Measurements from ENCODE around the gene MAN2C1. TPM values are rescaled to one million over a fixed set of nuclear protein-coding genes. Genes with fewer than 3 reads are reported as not detected.

The MAN2C1 gene
- total and polyA plus RNA-seq, 7 donors = 54.0 to 124 (median 86.5) TPM

DNA sequence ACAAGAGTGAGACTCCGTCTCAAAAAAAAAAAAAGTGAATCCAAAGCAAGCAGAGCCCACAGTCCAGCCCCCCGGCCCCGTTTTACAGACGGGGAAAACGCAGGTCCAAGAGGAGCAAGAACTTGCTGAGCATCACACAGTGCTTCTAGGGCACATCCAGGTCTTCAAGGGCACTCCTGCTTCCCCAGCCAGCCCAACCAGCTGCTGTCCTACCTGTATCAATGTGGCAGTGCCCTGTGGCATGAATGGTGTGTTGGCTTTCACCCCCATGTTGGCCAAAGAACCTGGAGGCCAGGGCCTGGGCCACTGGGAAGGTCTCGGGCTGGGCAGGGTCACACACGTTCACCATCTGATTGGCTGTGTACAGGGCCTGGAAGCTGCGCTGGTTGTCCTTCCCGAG is 4.6 kb downstream of the MAN2C1 start:
- Histone ChIP-seq H3K27me3 (ENCODE audit: insufficient read depth in 3 of 3, low read length in 2 of 3) (no peaks in the 10 kb centered on the region), H3K27ac (no peak overlapping the region), H3K36me3 (ENCODE audit: insufficient read depth in 1 of 2, low read depth in 1 of 2) (peaks cover 3 to 86% of the 10 kb centered on the region in 2 donors), H3K4me1 (peaks cover 7% of the 10 kb centered on the region), H3K4me3 (no peak overlapping the region), H3K9me3 (no peaks in the 10 kb centered on the region)
- TF ChIP-seq, protein P1, sequence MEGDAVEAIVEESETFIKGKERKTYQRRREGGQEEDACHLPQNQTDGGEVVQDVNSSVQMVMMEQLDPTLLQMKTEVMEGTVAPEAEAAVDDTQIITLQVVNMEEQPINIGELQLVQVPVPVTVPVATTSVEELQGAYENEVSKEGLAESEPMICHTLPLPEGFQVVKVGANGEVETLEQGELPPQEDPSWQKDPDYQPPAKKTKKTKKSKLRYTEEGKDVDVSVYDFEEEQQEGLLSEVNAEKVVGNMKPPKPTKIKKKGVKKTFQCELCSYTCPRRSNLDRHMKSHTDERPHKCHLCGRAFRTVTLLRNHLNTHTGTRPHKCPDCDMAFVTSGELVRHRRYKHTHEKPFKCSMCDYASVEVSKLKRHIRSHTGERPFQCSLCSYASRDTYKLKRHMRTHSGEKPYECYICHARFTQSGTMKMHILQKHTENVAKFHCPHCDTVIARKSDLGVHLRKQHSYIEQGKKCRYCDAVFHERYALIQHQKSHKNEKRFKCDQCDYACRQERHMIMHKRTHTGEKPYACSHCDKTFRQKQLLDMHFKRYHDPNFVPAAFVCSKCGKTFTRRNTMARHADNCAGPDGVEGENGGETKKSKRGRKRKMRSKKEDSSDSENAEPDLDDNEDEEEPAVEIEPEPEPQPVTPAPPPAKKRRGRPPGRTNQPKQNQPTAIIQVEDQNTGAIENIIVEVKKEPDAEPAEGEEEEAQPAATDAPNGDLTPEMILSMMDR (IDR thresholded peaks at IDR 0.05) = no peak
- ATAC-seq (no peak), DNase-seq (no peak)
- WGBS, 3 donors = 82 to 93% (median 84%) methylated on average over 9 of the region's 9 CpGs
- intact Hi-C loops (cut with DNase I) = loop anchor here in 1 of 2 donors (10.0 kb wide), 1 partner anchor 261 kb away; the partner anchor contains the start of gene SNUPN

DNA sequence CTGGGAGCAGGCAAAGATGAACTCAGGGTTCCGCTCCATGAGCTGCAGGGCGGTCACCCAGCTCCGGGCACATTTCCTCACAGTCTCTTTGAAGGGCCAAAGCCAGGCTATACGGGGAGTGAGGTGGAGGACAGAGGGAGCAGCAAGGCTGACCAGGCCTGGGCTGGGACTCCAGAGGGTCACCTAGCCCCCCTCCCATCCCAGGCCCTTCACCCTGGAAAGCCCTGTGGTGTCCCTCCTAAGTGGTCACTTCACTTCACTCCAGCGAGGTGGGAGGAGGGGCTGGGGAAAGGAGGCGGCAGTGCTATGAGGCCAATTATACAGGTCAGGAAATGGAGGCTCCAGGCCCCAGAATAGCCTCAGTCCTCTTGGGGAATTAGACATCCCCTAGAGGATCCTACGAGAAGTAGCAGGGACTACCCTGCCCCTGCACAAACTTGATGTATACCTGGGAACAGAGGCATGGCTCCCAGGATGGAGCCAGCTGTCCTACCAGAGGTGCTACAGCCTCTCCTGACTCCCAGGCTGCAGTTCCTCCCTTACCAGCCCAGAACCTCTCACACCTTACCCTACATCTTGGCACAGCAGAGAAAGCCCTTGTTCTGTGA is 5.7 kb downstream of the MAN2C1 start:
- DNase-seq = no peak
- no peaks in the 10 kb centered on the region for H3K27me3 ChIP-seq (ENCODE audit: insufficient read depth in 3 of 3, low read length in 2 of 3)
- no peak for ATAC-seq
- H3K9me3 ChIP-seq = no peaks in the 10 kb centered on the region
- H3K36me3 ChIP-seq (ENCODE audit: insufficient read depth in 1 of 2, low read depth in 1 of 2) = peaks cover 3 to 97% of the 10 kb centered on the region in 2 donors
- WGBS, 3 donors = 75 to 82% (median 78%) methylated on average over 5 to 7 of the region's 7 CpGs
- intact Hi-C loops (cut with DNase I) = loop anchor here in 1 of 2 donors (10.0 kb wide), 1 partner anchor 262 kb away; the partner anchor contains the start of gene SNUPN
- TF ChIP-seq, protein P1 (IDR thresholded peaks at IDR 0.05) = no peak
- no peak overlapping the region for H3K27ac ChIP-seq
- H3K4me1 ChIP-seq = peaks cover 7% of the 10 kb centered on the region
- H3K4me3 ChIP-seq = no peak overlapping the region

DNA sequence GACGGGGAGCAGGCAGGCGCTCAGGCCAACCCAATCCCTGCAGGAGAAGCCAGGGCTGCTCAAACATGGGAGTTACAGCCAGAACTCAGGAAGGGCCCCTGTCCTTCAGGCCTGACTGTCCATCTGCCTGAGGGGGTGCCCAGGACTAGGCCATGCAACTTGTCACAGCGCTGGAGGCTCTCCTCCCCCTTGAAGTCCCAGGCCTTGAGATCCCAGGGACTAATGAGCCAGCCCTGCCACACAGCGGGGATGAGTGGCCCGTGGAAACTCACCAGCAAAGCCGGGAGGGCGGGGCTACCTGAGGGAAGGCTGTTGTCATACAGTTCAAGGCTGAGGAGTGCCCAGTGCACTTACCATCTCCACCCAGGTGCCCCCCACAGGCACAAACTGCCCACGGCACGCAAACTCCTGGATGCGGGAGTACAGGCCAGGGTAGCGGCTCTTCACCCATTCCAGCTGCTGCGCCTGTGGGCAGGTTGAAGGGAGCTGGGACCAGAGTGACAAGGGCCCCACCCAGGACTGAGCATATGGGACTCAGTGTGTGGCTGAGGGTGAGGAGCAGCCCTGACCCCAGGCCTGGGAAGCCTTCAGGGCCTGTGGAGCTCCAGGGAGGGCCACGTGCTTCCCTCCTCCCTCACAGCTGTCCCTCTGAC is 6.3 kb downstream of the MAN2C1 start:
- H3K4me1 ChIP-seq = peaks cover under 1% of the 10 kb centered on the region
- no peaks in the 10 kb centered on the region for H3K27me3 ChIP-seq (ENCODE audit: insufficient read depth in 3 of 3, low read length in 2 of 3)
- DNase-seq = no peak
- H3K4me3 ChIP-seq = no peak overlapping the region
- no peak overlapping the region for H3K27ac ChIP-seq
- ATAC-seq = no peak
- no peaks in the 10 kb centered on the region for H3K9me3 ChIP-seq
- WGBS, 3 donors = 80 to 92% (median 87%) methylated on average over 13 of the region's 13 CpGs
- intact Hi-C loops (cut with DNase I) = loop anchor here in 1 of 2 donors (10.0 kb wide), 1 partner anchor 263 kb away; the partner anchor contains the start of gene SNUPN
- TF ChIP-seq, protein P1 (IDR thresholded peaks at IDR 0.05) = no peak
- peaks cover 3 to 100% of the 10 kb centered on the region in 2 donors for H3K36me3 ChIP-seq (ENCODE audit: insufficient read depth in 1 of 2, low read depth in 1 of 2)

DNA sequence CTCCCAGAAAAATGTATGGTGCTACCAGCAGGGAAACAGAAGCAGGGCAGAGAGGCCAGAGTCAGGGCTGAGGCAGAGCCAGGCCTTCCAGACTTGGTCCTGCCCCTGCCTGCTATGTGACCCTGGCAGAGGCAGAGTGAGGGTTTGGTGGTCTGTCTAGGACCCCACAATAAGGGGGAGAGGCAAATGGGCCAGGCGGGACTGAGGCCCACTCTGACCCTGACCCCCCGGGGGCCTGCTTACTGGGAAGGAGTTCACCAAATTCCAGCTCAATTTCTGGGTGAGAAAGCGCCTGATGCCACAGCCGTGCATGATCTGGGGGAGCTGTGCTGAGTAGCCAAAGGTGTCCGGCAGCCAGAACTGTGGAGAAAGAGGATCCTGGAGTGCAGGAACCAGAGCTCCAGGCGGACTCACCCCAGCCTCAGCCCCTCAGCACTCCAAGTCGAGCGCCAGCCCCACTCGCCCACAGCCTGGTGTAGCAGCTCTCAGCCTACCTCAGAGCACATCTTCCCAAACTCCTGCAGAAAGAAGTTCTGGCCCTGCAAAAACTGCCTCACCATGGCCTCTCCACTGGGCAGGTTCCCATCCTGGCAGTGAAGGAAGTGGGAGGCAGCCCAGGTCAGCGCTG is 6.9 kb downstream of the MAN2C1 start:
- H3K36me3 ChIP-seq (ENCODE audit: insufficient read depth in 1 of 2, low read depth in 1 of 2) = peaks cover 3 to 100% of the 10 kb centered on the region in 2 donors
- intact Hi-C loops (cut with DNase I) = loop anchor here in 1 of 2 donors (10.0 kb wide), 1 partner anchor 263 kb away; the partner anchor contains the start of gene SNUPN

More for the DNA sequence above, 6.9 kb downstream of the MAN2C1 start:
- Histone ChIP-seq H3K27me3 (ENCODE audit: insufficient read depth in 3 of 3, low read length in 2 of 3) (no peaks in the 10 kb centered on the region), H3K9me3 (no peaks in the 10 kb centered on the region), H3K4me1 (no peaks in the 10 kb centered on the region), H3K4me3 (no peak overlapping the region), H3K27ac (no peak overlapping the region)
- TF ChIP-seq, protein P1 (IDR thresholded peaks at IDR 0.05) = no peak
- ATAC-seq (no peak), DNase-seq (no peak)
- 87 to 95% (median 91%) methylated on average over 10 of the region's 10 CpGs for WGBS, 3 donors
